HPDE6-E6E7 (cell line): ENCODE data around the gene CNOT6.
A peak's percentile ranks its signal among the peaks of the same experiment; 100 is the strongest.

Source experiments
- DNase-seq: peaks from one replicate; pipeline ENCODE4 v3.0.0; 2011; ENCODE audit warnings: missing footprints; ENCODE audit errors: extremely low spot score

The CNOT6 gene

GRCh38 chr5:180599981-180600553 is 105.9 kb downstream of the CNOT6 start:
- no peak for DNase-seq

- no peak for DNase-seq
Measured at GRCh38 chr5:180600554-180601041, 106.4 kb downstream of the CNOT6 start.

GRCh38 chr5:180601591-180602480 is 107.7 kb downstream of the CNOT6 start:
- DNase-seq = no peak

- no peak for DNase-seq
Measured at GRCh38 chr5:180602481-180603075, 108.4 kb downstream of the CNOT6 start.

- DNase-seq = no peak
Measured at GRCh38 chr5:180603076-180603594, 109.0 kb downstream of the CNOT6 start.

GRCh38 chr5:180604271-180604670 is 110.1 kb downstream of the CNOT6 start:
- no peak for DNase-seq

GRCh38 chr5:180605554-180606214 is 111.5 kb downstream of the CNOT6 start:
- DNase-seq = peak; percentile 49

- DNase-seq = no peak
Measured at GRCh38 chr5:180606215-180606785, 112.1 kb downstream of the CNOT6 start.

- DNase-seq = no peak
Measured at GRCh38 chr5:180607861-180608571, 113.8 kb downstream of the CNOT6 start.

GRCh38 chr5:180608572-180609310 is 114.6 kb downstream of the CNOT6 start:
- DNase-seq = no peak

GRCh38 chr5:180609386-180609785 is 115.2 kb downstream of the CNOT6 start:
- DNase-seq = no peak

- no peak for DNase-seq
Measured at GRCh38 chr5:180609817-180610550, 115.8 kb downstream of the CNOT6 start.

- no peak for DNase-seq
Measured at GRCh38 chr5:180611140-180611850, 117.1 kb downstream of the CNOT6 start.

GRCh38 chr5:180612683-180613082 is 118.5 kb downstream of the CNOT6 start:
- DNase-seq = no peak

- no peak for DNase-seq
Measured at GRCh38 chr5:180613188-180613813, 119.1 kb downstream of the CNOT6 start.

- DNase-seq = no peak
Measured at GRCh38 chr5:180613814-180614188, 119.6 kb downstream of the CNOT6 start.

- DNase-seq = no peak
Measured at GRCh38 chr5:180618487-180618828, 124.3 kb downstream of the CNOT6 start.

- DNase-seq = no peak
Measured at GRCh38 chr5:180618829-180619562, 124.8 kb downstream of the CNOT6 start.
